ENCODE results near the gene PACRG.

DNA sequence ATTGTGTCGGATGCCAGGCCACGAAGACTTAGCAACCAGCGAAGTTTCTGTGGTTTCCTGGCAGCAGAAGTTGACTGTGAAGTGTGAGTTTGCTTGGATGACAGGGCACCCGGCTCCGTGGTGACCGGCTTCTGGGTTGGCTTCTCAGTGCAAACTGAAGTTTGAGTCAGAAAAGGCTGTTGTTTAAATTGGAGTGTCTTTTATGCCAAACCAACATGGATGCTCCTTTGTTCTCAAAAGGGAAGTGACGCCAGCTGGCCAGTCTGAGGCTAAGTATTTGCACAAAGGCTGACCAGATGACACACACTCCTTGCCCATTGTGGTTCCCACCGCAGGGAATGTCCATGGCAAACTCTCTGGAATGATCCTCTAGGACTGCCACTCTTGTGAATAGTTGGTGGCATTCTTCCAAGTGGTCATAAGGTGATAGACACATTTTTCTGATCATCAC is 521.9 kb downstream of the PACRG start:
- TF ChIP-seq POLR2A (IDR thresholded peaks at IDR 0.05; ENCODE audit: low read length) (no peak), GATA1 (IDR thresholded peaks at IDR 0.05; ENCODE audit: low read depth, low read length) (no peak)
